GM18861 (cell line): ENCODE measurements around the gene KRTAP1-1.
"Not testable (repeated sequence)": the region's sequence is repeated elsewhere in the genome, so short reads cannot be mapped to it uniquely, and the experiment has no call there.

ENCODE experiments used
- ATAC-seq: cut with Tn5 transposase; IDR thresholded peaks from one replicate; pipeline ENCODE4 v1.9.1; 2021; ENCODE audit not compliant: unreplicated experiment

KRTAP1-1 gene

GRCh38 chr17:41057547-41057946, 16.3 kb upstream of the KRTAP1-1 start:
- ATAC-seq = no peak

GRCh38 chr17:41055130-41055529, 13.9 kb upstream of the KRTAP1-1 start, which contains the start of gene KRTAP2-2:
TSS of gene KRTAP2-2 (minus strand) at chr17:41055230. CDS start at chr17:41055211, 19 bp downstream.
- not testable (repeated sequence) for ATAC-seq

- not testable (repeated sequence) for ATAC-seq
These were observed 13.3 kb upstream of the KRTAP1-1 start for GRCh38 chr17:41054556-41054955.

GRCh38 chr17:41054025-41054424, 12.8 kb upstream of the KRTAP1-1 start:
- no peak for ATAC-seq

- no peak for ATAC-seq
These were observed 11.3 kb upstream of the KRTAP1-1 start for GRCh38 chr17:41052566-41052965.

GRCh38 chr17:41049110-41049509, 7.9 kb upstream of the KRTAP1-1 start:
- ATAC-seq = no peak

- ATAC-seq = no peak
These were observed 7.2 kb upstream of the KRTAP1-1 start for GRCh38 chr17:41048441-41048840.

GRCh38 chr17:41046735-41047465, 5.7 kb upstream of the KRTAP1-1 start, which contains the start of gene KRTAP2-1:
TSS of gene KRTAP2-1 (minus strand) at chr17:41047316. CDS start at chr17:41047267, 49 bp downstream.
- not testable (repeated sequence) for ATAC-seq

- ATAC-seq = no peak
These were observed 1.7 kb upstream of the KRTAP1-1 start for GRCh38 chr17:41042953-41043352.

- no peak for ATAC-seq
These were observed 3.3 kb downstream of the KRTAP1-1 start for GRCh38 chr17:41037853-41038350.

- not testable (repeated sequence) for ATAC-seq
These were observed 6.8 kb downstream of the KRTAP1-1 start, which contains the start of gene KRTAP1-3 for GRCh38 chr17:41034346-41034935. TSS of gene KRTAP1-3 (minus strand) at chr17:41034874. CDS start at chr17:41034821, 53 bp downstream.

GRCh38 chr17:41029633-41030245, 11.5 kb downstream of the KRTAP1-1 start, which contains the start of gene KRTAP1-4:
TSS of gene KRTAP1-4 (minus strand) at chr17:41030195. CDS start at chr17:41030078, 117 bp downstream.
- ATAC-seq = no peak

- no peak for ATAC-seq
These were observed 14.4 kb downstream of the KRTAP1-1 start, which contains the start of gene KRTAP1-5 for GRCh38 chr17:41026715-41027471. TSS of gene KRTAP1-5 (minus strand) at chr17:41027208. CDS start at chr17:41027155, 53 bp downstream.

GRCh38 chr17:41024697-41025096, 16.6 kb downstream of the KRTAP1-1 start:
- ATAC-seq = no peak

- ATAC-seq = no peak
These were observed 20.9 kb downstream of the KRTAP1-1 start for GRCh38 chr17:41020336-41020735.

- ATAC-seq = no peak
These were observed 21.8 kb downstream of the KRTAP1-1 start for GRCh38 chr17:41019415-41019814.

GRCh38 chr17:41018541-41018940, 22.7 kb downstream of the KRTAP1-1 start:
- no peak for ATAC-seq

GRCh38 chr17:41016578-41017215, 24.6 kb downstream of the KRTAP1-1 start:
- no peak for ATAC-seq

GRCh38 chr17:41015454-41015853, 25.8 kb downstream of the KRTAP1-1 start:
- ATAC-seq = no peak

GRCh38 chr17:41013606-41014005, 27.6 kb downstream of the KRTAP1-1 start:
- ATAC-seq = no peak
